ENCODE measurements around the gene PIK3C2A.

DNA sequence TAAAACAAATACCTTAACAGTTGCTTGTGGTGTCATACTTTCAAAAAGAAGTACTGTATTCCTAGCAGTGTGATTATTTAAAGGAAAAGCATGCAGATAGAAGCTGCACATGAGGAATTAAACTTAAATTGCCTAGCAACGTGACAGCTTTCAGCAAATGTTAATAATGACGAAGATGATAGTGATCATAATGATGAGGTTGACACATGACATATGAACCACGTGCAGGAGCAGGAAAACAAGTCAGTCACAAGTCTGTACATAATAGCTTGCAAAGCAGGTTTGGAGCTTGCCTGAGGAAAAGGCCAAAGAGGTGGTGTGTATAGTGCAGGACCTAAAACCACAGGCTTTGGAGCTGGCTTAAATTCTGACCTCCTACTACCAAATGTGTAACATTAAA is 30.6 kb upstream of the PIK3C2A start:
- no peak for TF ChIP-seq TAF1 (conservative IDR thresholded peaks at IDR 0.05)
- no peak for TF ChIP-seq RAD21 (IDR thresholded peaks at IDR 0.05)
- TF ChIP-seq, protein P1, sequence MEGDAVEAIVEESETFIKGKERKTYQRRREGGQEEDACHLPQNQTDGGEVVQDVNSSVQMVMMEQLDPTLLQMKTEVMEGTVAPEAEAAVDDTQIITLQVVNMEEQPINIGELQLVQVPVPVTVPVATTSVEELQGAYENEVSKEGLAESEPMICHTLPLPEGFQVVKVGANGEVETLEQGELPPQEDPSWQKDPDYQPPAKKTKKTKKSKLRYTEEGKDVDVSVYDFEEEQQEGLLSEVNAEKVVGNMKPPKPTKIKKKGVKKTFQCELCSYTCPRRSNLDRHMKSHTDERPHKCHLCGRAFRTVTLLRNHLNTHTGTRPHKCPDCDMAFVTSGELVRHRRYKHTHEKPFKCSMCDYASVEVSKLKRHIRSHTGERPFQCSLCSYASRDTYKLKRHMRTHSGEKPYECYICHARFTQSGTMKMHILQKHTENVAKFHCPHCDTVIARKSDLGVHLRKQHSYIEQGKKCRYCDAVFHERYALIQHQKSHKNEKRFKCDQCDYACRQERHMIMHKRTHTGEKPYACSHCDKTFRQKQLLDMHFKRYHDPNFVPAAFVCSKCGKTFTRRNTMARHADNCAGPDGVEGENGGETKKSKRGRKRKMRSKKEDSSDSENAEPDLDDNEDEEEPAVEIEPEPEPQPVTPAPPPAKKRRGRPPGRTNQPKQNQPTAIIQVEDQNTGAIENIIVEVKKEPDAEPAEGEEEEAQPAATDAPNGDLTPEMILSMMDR (IDR thresholded peaks at IDR 0.05; ENCODE audit: low read depth, low read length, missing input control): no peak
- TF ChIP-seq, protein P2, sequence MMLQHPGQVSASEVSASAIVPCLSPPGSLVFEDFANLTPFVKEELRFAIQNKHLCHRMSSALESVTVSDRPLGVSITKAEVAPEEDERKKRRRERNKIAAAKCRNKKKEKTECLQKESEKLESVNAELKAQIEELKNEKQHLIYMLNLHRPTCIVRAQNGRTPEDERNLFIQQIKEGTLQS (IDR thresholded peaks at IDR 0.05): no peak
- TF ChIP-seq, protein P3, sequence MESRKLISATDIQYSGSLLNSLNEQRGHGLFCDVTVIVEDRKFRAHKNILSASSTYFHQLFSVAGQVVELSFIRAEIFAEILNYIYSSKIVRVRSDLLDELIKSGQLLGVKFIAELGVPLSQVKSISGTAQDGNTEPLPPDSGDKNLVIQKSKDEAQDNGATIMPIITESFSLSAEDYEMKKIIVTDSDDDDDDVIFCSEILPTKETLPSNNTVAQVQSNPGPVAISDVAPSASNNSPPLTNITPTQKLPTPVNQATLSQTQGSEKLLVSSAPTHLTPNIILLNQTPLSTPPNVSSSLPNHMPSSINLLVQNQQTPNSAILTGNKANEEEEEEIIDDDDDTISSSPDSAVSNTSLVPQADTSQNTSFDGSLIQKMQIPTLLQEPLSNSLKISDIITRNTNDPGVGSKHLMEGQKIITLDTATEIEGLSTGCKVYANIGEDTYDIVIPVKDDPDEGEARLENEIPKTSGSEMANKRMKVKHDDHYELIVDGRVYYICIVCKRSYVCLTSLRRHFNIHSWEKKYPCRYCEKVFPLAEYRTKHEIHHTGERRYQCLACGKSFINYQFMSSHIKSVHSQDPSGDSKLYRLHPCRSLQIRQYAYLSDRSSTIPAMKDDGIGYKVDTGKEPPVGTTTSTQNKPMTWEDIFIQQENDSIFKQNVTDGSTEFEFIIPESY (IDR thresholded peaks at IDR 0.05): no peak
- TF ChIP-seq, protein P4, sequence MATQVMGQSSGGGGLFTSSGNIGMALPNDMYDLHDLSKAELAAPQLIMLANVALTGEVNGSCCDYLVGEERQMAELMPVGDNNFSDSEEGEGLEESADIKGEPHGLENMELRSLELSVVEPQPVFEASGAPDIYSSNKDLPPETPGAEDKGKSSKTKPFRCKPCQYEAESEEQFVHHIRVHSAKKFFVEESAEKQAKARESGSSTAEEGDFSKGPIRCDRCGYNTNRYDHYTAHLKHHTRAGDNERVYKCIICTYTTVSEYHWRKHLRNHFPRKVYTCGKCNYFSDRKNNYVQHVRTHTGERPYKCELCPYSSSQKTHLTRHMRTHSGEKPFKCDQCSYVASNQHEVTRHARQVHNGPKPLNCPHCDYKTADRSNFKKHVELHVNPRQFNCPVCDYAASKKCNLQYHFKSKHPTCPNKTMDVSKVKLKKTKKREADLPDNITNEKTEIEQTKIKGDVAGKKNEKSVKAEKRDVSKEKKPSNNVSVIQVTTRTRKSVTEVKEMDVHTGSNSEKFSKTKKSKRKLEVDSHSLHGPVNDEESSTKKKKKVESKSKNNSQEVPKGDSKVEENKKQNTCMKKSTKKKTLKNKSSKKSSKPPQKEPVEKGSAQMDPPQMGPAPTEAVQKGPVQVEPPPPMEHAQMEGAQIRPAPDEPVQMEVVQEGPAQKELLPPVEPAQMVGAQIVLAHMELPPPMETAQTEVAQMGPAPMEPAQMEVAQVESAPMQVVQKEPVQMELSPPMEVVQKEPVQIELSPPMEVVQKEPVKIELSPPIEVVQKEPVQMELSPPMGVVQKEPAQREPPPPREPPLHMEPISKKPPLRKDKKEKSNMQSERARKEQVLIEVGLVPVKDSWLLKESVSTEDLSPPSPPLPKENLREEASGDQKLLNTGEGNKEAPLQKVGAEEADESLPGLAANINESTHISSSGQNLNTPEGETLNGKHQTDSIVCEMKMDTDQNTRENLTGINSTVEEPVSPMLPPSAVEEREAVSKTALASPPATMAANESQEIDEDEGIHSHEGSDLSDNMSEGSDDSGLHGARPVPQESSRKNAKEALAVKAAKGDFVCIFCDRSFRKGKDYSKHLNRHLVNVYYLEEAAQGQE (IDR thresholded peaks at IDR 0.05): no peak
- no peak for TF ChIP-seq JUND (IDR thresholded peaks at IDR 0.05)
- TF ChIP-seq HNF4G (IDR thresholded peaks at IDR 0.05): no peak
- no peak for TF ChIP-seq GABPA (IDR thresholded peaks at IDR 0.05 in 1 of 2, conservative IDR thresholded peaks at IDR 0.05 in 1 of 2)
- no peak for TF ChIP-seq SP1 (IDR thresholded peaks at IDR 0.05)
- no peak for TF ChIP-seq FOXA1 (IDR thresholded peaks at IDR 0.05)
- TF ChIP-seq, protein P5, sequence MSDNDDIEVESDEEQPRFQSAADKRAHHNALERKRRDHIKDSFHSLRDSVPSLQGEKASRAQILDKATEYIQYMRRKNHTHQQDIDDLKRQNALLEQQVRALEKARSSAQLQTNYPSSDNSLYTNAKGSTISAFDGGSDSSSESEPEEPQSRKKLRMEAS (IDR thresholded peaks at IDR 0.05): no peak
- TF ChIP-seq EGR1 (IDR thresholded peaks at IDR 0.05; ENCODE audit: low read depth in 2 of 2): no peak

All from liver (tissue), 3 donors.